Spinal cord (tissue), 10 donors: ENCODE data around the gene HCRTR1. TPM values are rescaled to one million over a fixed set of nuclear protein-coding genes. Genes with fewer than 3 reads are reported as not detected.

Source experiments
- DNase-seq, 6 donors: peaks; one replicate each; pipeline versions ENCODE4 v3.0.0 to v3.0.0-alpha.2; 2013 to 2015; ENCODE audit warnings: low spot score in 6 of 6, low read depth in 4 of 6
- H3K27ac ChIP-seq: one replicate; pipeline ENCODE4 v1.5.1; 2013; ENCODE audit warnings: low read depth, low read length, control low read depth
- H3K27me3 ChIP-seq: one replicate; pipeline ENCODE4 v1.6.1; 2013; ENCODE audit warnings: low read length; ENCODE audit not compliant: control insufficient read depth, insufficient read depth
- H3K36me3 ChIP-seq: one replicate; pipeline ENCODE4 v1.6.1; 2013; ENCODE audit warnings: low read length; ENCODE audit not compliant: control insufficient read depth, insufficient read depth
- H3K4me1 ChIP-seq: one replicate; pipeline ENCODE4 v1.6.1; 2013; ENCODE audit warnings: low read length; ENCODE audit not compliant: control insufficient read depth, insufficient read depth
- H3K4me3 ChIP-seq: one replicate; pipeline ENCODE4 v1.5.1; 2013; ENCODE audit warnings: low read depth, low read length, control low read depth
- H3K9me3 ChIP-seq: one replicate; pipeline ENCODE4 v1.6.1; 2013; ENCODE audit warnings: low read length; ENCODE audit not compliant: control insufficient read depth, insufficient read depth
- WGBS: methylation state at CpG from one replicate; pipeline ENCODE4 v1.1.5; 2013; ENCODE audit warnings: missing lambda C conversion rate; ENCODE audit not compliant: insufficient coverage; 5-methylcytosine and 5-hydroxymethylcytosine counted together
- polyA plus RNA-seq, 2 donors: library from polyadenylated mRNA; unstranded; fragments of 120-200 nt; gene quantifications; one replicate each; pipeline ENCODE4 v1.2.1, GENCODE V29; 2013; ENCODE audit not compliant: insufficient read length in 2 of 2
- total RNA-seq, 2 donors: library from RNA; depleted of rRNA in 1 of 2; stranded (reverse); fragments of 120-200 nt in 1 of 2; fragments of >200 nt in 1 of 2; gene quantifications; one replicate each; pipeline versions ENCODE4 v1.2.3 to v1.2.4, GENCODE V29; 2013 to 2014
- donor health status: healthy.

Gene HCRTR1
- total and polyA plus RNA-seq, 4 donors: 0.94 to 6.5 (median 3.7) TPM

GRCh38 chr1:31639543-31639942 lies 22.1 kb downstream of the HCRTR1 start:
- H3K36me3 ChIP-seq: no peaks in the 10 kb centered on the region
- no peak overlapping the region for H3K27ac ChIP-seq
- H3K9me3 ChIP-seq: no peaks in the 10 kb centered on the region
- no peak overlapping the region for H3K4me3 ChIP-seq
- DNase-seq: no peak
- no peaks in the 10 kb centered on the region for H3K27me3 ChIP-seq
- H3K4me1 ChIP-seq: peaks cover 16% of the 10 kb centered on the region
- WGBS: 71% methylated on average over 5 of the region's 5 CpGs

- H3K4me3 ChIP-seq: no peak overlapping the region
- H3K9me3 ChIP-seq: no peaks in the 10 kb centered on the region
- H3K27ac ChIP-seq: no peak overlapping the region
- no peaks in the 10 kb centered on the region for H3K27me3 ChIP-seq
- H3K36me3 ChIP-seq: no peaks in the 10 kb centered on the region
- no peak for DNase-seq
- peaks cover 16% of the 10 kb centered on the region for H3K4me1 ChIP-seq
Measured at GRCh38 chr1:31640179-31640578, 22.7 kb downstream of the HCRTR1 start.

- Histone ChIP-seq H3K36me3 (no peaks in the 10 kb centered on the region), H3K27me3 (no peaks in the 10 kb centered on the region), H3K9me3 (no peaks in the 10 kb centered on the region), H3K4me3 (no peak overlapping the region), H3K27ac (no peak overlapping the region), H3K4me1 (peaks cover 20% of the 10 kb centered on the region)
- 83% methylated on average over 4 of the region's 4 CpGs for WGBS
- DNase-seq: no peak
Measured at GRCh38 chr1:31640964-31641363, 23.5 kb downstream of the HCRTR1 start.

DNA sequence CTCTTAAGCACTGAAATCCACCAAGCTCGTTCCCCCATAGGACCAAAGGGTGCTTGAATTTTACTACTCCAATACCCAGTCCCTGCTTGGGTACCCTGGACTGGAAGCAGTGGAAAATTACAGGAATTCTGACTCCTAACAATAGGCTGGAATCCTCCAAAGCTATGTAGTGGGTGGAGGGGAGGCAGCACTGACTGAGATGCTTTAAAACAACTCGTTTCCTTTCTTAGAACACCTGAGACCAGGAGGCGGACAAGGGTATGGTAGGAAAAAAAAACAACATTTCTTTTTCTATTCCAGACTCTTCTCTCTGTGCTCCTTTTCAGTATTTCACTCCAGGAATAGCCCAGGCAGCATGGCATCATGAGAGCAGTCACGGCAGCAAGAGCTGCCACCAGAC lies 24.9 kb downstream of the HCRTR1 start:
- Histone ChIP-seq H3K27me3 (no peaks in the 10 kb centered on the region), H3K9me3 (no peaks in the 10 kb centered on the region), H3K4me3 (no peak overlapping the region), H3K36me3 (no peaks in the 10 kb centered on the region), H3K4me1 (peaks cover 20% of the 10 kb centered on the region), H3K27ac (no peak overlapping the region)
- no peak for DNase-seq
- 100% methylated on average over 1 of the region's 4 CpGs for WGBS

GRCh38 chr1:31642897-31643296 lies 25.4 kb downstream of the HCRTR1 start:
- DNase-seq: no peak
- Histone ChIP-seq H3K27ac (no peak overlapping the region), H3K4me3 (no peak overlapping the region), H3K36me3 (no peaks in the 10 kb centered on the region), H3K9me3 (no peaks in the 10 kb centered on the region), H3K4me1 (peaks cover 20% of the 10 kb centered on the region), H3K27me3 (no peaks in the 10 kb centered on the region)
- WGBS: 100% methylated on average over 1 of the region's 3 CpGs

- no peaks in the 10 kb centered on the region for H3K36me3 ChIP-seq
- 4% methylated on average over 17 of the region's 18 CpGs for WGBS
- H3K4me1 ChIP-seq: peaks cover 20% of the 10 kb centered on the region
- no peaks in the 10 kb centered on the region for H3K27me3 ChIP-seq
- DNase-seq: no peak
- peak overlapping the region; percentile 92 for H3K4me3 ChIP-seq
- H3K27ac ChIP-seq: peak overlapping the region; percentile 95
- H3K9me3 ChIP-seq: no peaks in the 10 kb centered on the region
Measured at GRCh38 chr1:31643976-31644559, 26.6 kb downstream of the HCRTR1 start.

DNA sequence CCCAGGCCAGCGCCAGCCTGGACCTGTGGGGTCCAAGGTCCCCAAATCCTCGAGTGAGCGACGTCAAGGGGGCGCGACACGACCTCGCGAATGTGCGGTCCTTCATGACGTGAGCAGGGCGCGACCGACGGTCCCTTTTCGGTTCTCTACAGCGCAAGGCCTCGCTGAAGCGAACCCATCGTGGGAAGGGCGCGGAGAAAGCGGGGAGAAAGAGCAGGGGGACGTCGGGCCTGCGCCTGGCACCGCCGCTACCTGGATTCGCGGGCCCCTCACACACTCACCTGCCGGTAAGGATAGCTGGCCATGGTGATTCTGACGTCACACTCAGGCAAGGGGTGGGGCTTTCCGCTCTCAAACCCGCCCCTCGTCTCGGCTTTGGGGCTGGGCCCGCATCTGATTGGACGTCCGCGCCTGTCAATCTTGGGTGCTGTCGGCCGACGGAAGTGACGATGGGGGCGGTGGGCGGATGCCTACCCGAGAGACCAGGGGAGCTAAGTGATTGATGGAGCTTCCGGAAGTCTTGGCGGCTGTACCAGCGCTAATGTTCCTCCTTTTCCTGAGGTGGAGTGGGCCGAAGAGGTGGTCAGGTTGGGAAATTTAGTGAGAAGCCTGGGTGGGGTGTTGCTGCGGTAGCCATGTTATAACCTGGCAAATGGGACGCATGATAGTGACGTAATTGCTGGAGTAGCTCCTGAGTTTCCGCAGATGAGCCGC lies 27.2 kb downstream of the HCRTR1 start, which contains the start of gene PEF1:
TSS of gene PEF1 (minus strand) at position 317 of the 714 bp plus-strand sequence. CDS start at position 305, 12 bp downstream.
- Histone ChIP-seq H3K9me3 (no peaks in the 10 kb centered on the region), H3K27me3 (no peaks in the 10 kb centered on the region), H3K36me3 (no peaks in the 10 kb centered on the region), H3K27ac (peak within 1 kb of the TSS; percentile 95), H3K4me1 (peaks cover 13% of the 10 kb centered on the region), H3K4me3 (peak within 1 kb of the TSS; percentile 92)
- under 1% methylated on average over 56 of the region's 56 CpGs for WGBS
- peak; percentile 97 to 100 (median 99) for DNase-seq

DNA sequence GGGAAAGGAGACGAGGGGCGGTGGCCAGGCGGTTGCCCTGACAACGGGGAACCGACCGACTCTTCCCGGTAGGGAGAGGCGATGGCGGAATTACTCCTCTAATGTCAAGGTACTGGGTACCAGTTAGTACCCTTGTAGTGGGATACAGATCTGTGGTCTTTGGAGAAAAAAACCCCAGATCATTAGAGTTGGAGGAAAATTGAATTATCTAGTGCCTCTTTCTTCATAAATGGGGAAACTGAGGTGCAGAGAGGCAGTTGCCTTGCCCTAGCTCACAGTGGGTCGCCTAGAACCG lies 27.7 kb downstream of the HCRTR1 start:
- H3K27ac ChIP-seq: peak overlapping the region; percentile 95
- H3K27me3 ChIP-seq: no peaks in the 10 kb centered on the region
- WGBS: 0% methylated on average over 11 of the region's 11 CpGs
- no peaks in the 10 kb centered on the region for H3K9me3 ChIP-seq
- H3K4me1 ChIP-seq: peaks cover 13% of the 10 kb centered on the region
- peak overlapping the region; percentile 92 for H3K4me3 ChIP-seq
- DNase-seq: no peak
- no peaks in the 10 kb centered on the region for H3K36me3 ChIP-seq

DNA sequence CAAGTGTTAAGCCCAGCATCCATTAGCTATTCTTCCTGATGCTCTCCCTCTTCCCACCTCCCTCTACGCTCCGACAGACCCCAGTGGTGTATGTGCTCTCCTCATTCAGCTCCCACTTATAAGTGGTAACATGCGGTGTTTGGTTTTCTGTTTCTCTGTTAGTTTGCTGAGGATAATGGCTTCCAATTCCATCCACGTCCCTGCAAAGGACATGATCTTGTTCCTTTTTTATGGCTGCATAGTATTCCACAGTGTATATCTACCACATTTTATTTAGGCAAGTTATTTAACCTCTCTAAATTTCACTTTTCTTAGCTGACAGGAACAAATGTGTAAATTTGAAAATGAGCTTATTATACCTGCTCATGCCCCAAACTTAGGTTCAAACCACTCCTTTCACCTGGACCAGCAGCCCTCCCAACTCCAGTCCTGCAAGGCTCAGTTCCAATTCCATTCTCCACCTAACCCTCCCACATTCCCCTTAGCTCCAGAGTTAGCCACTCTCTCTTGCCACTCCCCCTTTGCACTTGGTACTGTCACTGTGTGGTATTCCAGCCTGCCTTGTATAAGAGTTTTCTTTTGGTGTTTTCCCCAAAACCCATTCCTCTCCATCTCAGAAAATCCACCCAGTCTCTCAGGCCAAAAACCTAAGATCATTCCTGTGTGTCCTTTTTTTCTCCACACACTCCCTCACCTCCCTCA lies 28.9 kb downstream of the HCRTR1 start:
- Histone ChIP-seq H3K27ac (no peak overlapping the region), H3K9me3 (no peaks in the 10 kb centered on the region), H3K4me1 (peaks cover 13% of the 10 kb centered on the region), H3K36me3 (no peaks in the 10 kb centered on the region), H3K27me3 (no peaks in the 10 kb centered on the region), H3K4me3 (no peak overlapping the region)
- no peak for DNase-seq
- 100% methylated on average over 3 of the region's 4 CpGs for WGBS

DNA sequence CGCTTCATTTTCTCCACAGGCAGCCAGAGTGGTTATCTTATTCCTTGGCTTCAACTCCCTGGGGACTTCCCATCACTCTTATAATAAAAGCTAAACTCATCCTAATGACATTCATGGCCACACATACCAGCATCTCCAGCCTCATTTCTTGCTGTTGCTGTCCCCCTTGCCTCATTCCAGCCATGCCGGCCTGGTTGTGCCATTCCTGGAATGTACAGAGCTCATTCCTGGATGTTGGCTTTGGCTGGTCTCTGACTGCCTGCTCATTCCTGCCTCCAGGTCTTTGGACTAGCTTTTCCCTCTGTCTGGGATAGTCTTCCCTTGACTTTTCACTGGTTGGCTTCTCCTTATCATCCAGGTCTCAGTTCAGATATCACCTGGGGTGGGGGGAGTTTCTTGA lies 29.6 kb downstream of the HCRTR1 start:
- DNase-seq: no peak
- Histone ChIP-seq H3K27ac (no peak overlapping the region), H3K4me1 (peaks cover 13% of the 10 kb centered on the region), H3K36me3 (no peaks in the 10 kb centered on the region), H3K27me3 (no peaks in the 10 kb centered on the region), H3K9me3 (no peaks in the 10 kb centered on the region), H3K4me3 (no peak overlapping the region)
- WGBS: 87% methylated on average over 2 of the region's 2 CpGs
